GM12878 (cell line): ENCODE measurements around the gene PLCB4. TPM values are rescaled to one million over a fixed set of nuclear protein-coding genes. Genes with fewer than 3 reads are reported as not detected.

Experiments
- ATAC-seq: fragments of 200-7000 bp; cut with Tn5 transposase; 3 replicates; pipeline ENCODE4 v1.9.1; 2020; ENCODE audit warnings: mild to moderate bottlenecking, moderate library complexity
- BruUV-seq: library from RNA; stranded (reverse); fragments of 400-500 nt; replicated peaks from 2 replicates; lab custom pipeline; 2021; lab: Mats Ljungman, UMichigan
- CTCF ChIA-PET: fragments of 300-600 bp; sonication (Branson Sonifier 250); formaldehyde crosslinking; extraction: SDS; loops from one replicate; lab custom pipeline; 2021; ENCODE audit warnings: inconsistent platforms; lab: Yijun Ruan, JAX
- POLR2A ChIA-PET: fragments of 350-600 bp; formaldehyde crosslinking; extraction: SDS; loops from one replicate; lab custom pipeline; 2021; ENCODE audit warnings: inconsistent platforms; lab: Charles Lee
- RAD21 ChIA-PET: fragments of 300-600 bp; sonication (Branson Sonifier 250); formaldehyde crosslinking; loops from one replicate; lab custom pipeline; 2023; ENCODE audit warnings: antibody characterized with exemption; ENCODE audit not compliant: unreplicated experiment; lab: Charles Lee
- SMC1A ChIA-PET: fragments of 300-600 bp; sonication (Branson Sonifier 250); formaldehyde crosslinking; loops from one replicate; lab custom pipeline; 2023; ENCODE audit not compliant: unreplicated experiment, uncharacterized antibody; lab: Charles Lee
- DNase-seq: peaks from one replicate; pipeline ENCODE4 v3.0.0-alpha.2; 2011; ENCODE audit warnings: low read depth, low spot score
- FAIRE-seq: peaks from 3 replicates; lab custom pipeline; 2011; peaks lifted over from hg19 to GRCh38; lab: Jason Lieb, UNC
- H2AFZ ChIP-seq: 2 replicates; pipeline ENCODE4 v1.6.0; 2011; ENCODE audit warnings: low read depth, low read length, control low read depth; ENCODE audit not compliant: control insufficient read depth
- H3K27ac ChIP-seq: 2 replicates; pipeline ENCODE4 v1.5.1; 2011; ENCODE audit warnings: control low read depth; ENCODE audit not compliant: control insufficient read depth, insufficient read depth
- H3K27me3 ChIP-seq, 2 experiments: replicated peaks in 1 of 2; 2 replicates each; pipeline versions ENCODE4 v1.6.0 to v1.6.1; 2011; ENCODE audit warnings: low read length in 1 of 2; ENCODE audit not compliant: control insufficient read depth in 2 of 2, insufficient read depth in 2 of 2
- H3K36me3 ChIP-seq, 2 experiments: 2 replicates each; pipeline ENCODE4 v1.5.1; 2011; ENCODE audit warnings: low read length in 1 of 2; ENCODE audit not compliant: control insufficient read depth in 2 of 2, insufficient read depth in 2 of 2
- H3K4me1 ChIP-seq: 2 replicates; pipeline ENCODE4 v1.6.1; 2011; ENCODE audit warnings: mild to moderate bottlenecking, low read length, moderate library complexity, mixed read lengths; ENCODE audit not compliant: control insufficient read depth, insufficient read depth
- H3K4me2 ChIP-seq: 2 replicates; pipeline ENCODE4 v1.6.0; 2011; ENCODE audit warnings: control low read depth; ENCODE audit not compliant: control insufficient read depth, insufficient read depth
- H3K4me3 ChIP-seq: fragments of 200-600 bp; sonication (generic); 2 replicates; pipeline ENCODE4 v1.5.1; 2016
- H3K79me2 ChIP-seq: 2 replicates; pipeline ENCODE4 v1.6.0; 2011; ENCODE audit warnings: low read length; ENCODE audit not compliant: control insufficient read depth, insufficient read depth
- H3K9ac ChIP-seq: 2 replicates; pipeline ENCODE4 v1.8.0; 2011; ENCODE audit warnings: low read length, control low read depth, mixed read lengths; ENCODE audit not compliant: control insufficient read depth, insufficient read depth
- H3K9me3 ChIP-seq: replicated peaks from 3 replicates; pipeline ENCODE4 v1.5.1; 2011; ENCODE audit warnings: mild to moderate bottlenecking, low read length; ENCODE audit not compliant: control insufficient read depth, insufficient read depth
- H4K20me1 ChIP-seq: 2 replicates; pipeline ENCODE4 v1.6.0; 2011; ENCODE audit not compliant: control insufficient read depth, insufficient read depth
- ASH2L ChIP-seq: fragments of 300-600, 200-600 bp; sonication (generic); IDR thresholded peaks from 2 replicates; pipeline ENCODE4 v1.6.1; 2017; ENCODE audit warnings: low read depth, mild to moderate bottlenecking, borderline replicate concordance
- BACH1 ChIP-seq: fragments of 450-650 bp; IDR thresholded peaks from 2 replicates; pipeline ENCODE4 v1.6.1; 2017; ENCODE audit warnings: mild to moderate bottlenecking, borderline replicate concordance
- MEF2B ChIP-seq: fragments of 450-650 bp; IDR thresholded peaks from 2 replicates; pipeline ENCODE4 v1.6.1; 2018; ENCODE audit warnings: mild to moderate bottlenecking, moderate library complexity; ENCODE audit not compliant: partially characterized antibody, poor library complexity, severe bottlenecking
- PML ChIP-seq: IDR thresholded peaks from 2 replicates; pipeline ENCODE4 v1.6.1; 2012; ENCODE audit warnings: low read length, inconsistent platforms
- POLR2AphosphoS5 ChIP-seq: IDR thresholded peaks from 2 replicates; pipeline ENCODE4 v1.6.1; 2011; ENCODE audit warnings: mild to moderate bottlenecking, low read length, inconsistent platforms
- STAT3 ChIP-seq: IDR thresholded peaks from 2 replicates; pipeline ENCODE4 v1.6.1; 2011; ENCODE audit warnings: low read depth, low read length, improper control_type of control experiment
- ZNF217 ChIP-seq: fragments of 450-650 bp; IDR thresholded peaks from 2 replicates; pipeline ENCODE4 v1.6.1; 2017; ENCODE audit warnings: antibody characterized with exemption, mild to moderate bottlenecking
- ZNF622 ChIP-seq: fragments of 450-650 bp; IDR thresholded peaks from 2 replicates; pipeline ENCODE4 v1.6.1; 2017; ENCODE audit warnings: mild to moderate bottlenecking, inconsistent platforms
- WGBS: methylation state at CpG from one replicate; pipeline ENCODE4 v1.1.6; 2016; ENCODE audit warnings: low lambda C conversion rate; ENCODE audit not compliant: insufficient replicate concordance, insufficient coverage; ENCODE audit errors: missing lambda C conversion rate; 5-methylcytosine and 5-hydroxymethylcytosine counted together
- in situ Hi-C: fragments of 300-500 bp; cut with MboI; formaldehyde crosslinking; loops from 9 replicates; pipeline ENCODE4 v1.14.3; 2018; ENCODE audit warnings: mixed read lengths
- intact Hi-C: fragments of 100-400 bp; cut with micrococcal nuclease; formaldehyde crosslinking; loops from one replicate; pipeline ENCODE4 v1.14.2; 2022; ENCODE audit not compliant: unreplicated experiment
- polyA plus RNA-seq, 11 experiments: library from polyadenylated mRNA; depleted of rRNA in 4 of 11; unstranded in 6 of 11; stranded (reverse) in 5 of 11; fragments of >200 nt; fragmentation: Nextera tagmentation in 4 of 11; fragmentation: Illumina TruSeq in 1 of 11; extraction: Ambion mirVana in 4 of 11; extraction: Trizol in 1 of 11; gene quantifications; 1 replicate in 1 of 11; 2 replicates in 10 of 11; pipeline versions ENCODE4 v1.2.1 to v1.2.3, GENCODE V29; 2011 to 2016; ENCODE audit warnings: inconsistent platforms in 2 of 11, missing spikeins in 2 of 11, low read depth in 1 of 11
- total RNA-seq, 4 experiments: library from RNA; depleted of rRNA in 3 of 4; stranded (reverse); fragments of >200 nt in 3 of 4; fragmentation: Illumina TruSeq in 1 of 4; extraction: Trizol in 1 of 4; gene quantifications; 2 replicates each; pipeline versions ENCODE4 v1.2.1 to v1.2.3, GENCODE V29; 2013 to 2021
- TF ChIP-seq, protein P1 (sequence below): IDR thresholded peaks from 2 replicates; pipeline ENCODE4 v1.6.1; 2011; ENCODE audit warnings: mild to moderate bottlenecking, low read depth, low read length, moderate library complexity; ENCODE audit not compliant: insufficient replicate concordance
- TF ChIP-seq, protein P2 (sequence below): IDR thresholded peaks from 2 replicates; pipeline ENCODE4 v1.6.1; 2011; ENCODE audit warnings: borderline replicate concordance, low read depth, mild to moderate bottlenecking, moderate library complexity, mixed read lengths, low read length; ENCODE audit not compliant: insufficient read depth; ENCODE audit errors: extremely low read length

Gene PLCB4
- total and polyA plus RNA-seq, 10 of the 15 experiments (the other 5 are each of a cell fraction or from before 2014, with no cell fraction given), result not detected

DNA sequence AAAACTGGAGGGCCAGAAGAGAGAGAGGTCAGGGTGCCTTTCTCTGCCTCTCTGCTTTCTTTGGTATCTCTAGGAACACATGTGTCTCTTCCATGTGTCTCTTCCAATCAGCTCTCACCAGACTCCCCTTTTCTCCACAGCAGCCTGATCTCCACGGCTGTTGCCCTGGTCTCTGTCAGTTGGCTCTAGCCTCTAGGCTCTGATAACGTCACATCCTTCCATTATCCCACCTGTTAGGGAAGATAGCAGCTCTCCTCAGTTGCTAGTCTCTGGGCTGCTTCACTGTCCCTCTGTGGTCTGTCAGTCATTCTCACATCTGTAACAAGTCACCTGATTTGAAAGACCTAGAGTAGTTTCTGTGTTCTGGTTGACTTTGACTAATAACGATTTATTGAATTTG lies 80.2 kb downstream of the PLCB4 start:
- H3K4me2 ChIP-seq, result no peak overlapping the region
- RAD21 ChIA-PET, result no interaction called here
- no peak overlapping the region for H2AFZ ChIP-seq
- H3K9me3 ChIP-seq, result no peaks in the 10 kb centered on the region
- SMC1A ChIA-PET, result no interaction called here
- no TSS peak for BruUV-seq
- WGBS, result 10% methylated on average over 3 of the region's 3 CpGs
- H3K79me2 ChIP-seq, result no peaks in the 10 kb centered on the region
- H3K4me1 ChIP-seq, result no peaks in the 10 kb centered on the region
- ATAC-seq (no peak), DNase-seq (no peak), FAIRE-seq (no peak)
- CTCF ChIA-PET, result no interaction called here
- H3K36me3 ChIP-seq, result no peaks in the 10 kb centered on the region
- no peaks in the 10 kb centered on the region for H4K20me1 ChIP-seq
- H3K27me3 ChIP-seq, result no peaks in the 10 kb centered on the region
- H3K27ac ChIP-seq, result no peak overlapping the region
- intact Hi-C loops, result no loop called here
- in situ Hi-C loops, result no loop called here
- no peak overlapping the region for H3K9ac ChIP-seq
- POLR2A ChIA-PET, result no interaction called here
- no peak overlapping the region for H3K4me3 ChIP-seq
- no peak for TF ChIP-seq MEF2B
- no peak for TF ChIP-seq POLR2AphosphoS5
- TF ChIP-seq, protein P1, sequence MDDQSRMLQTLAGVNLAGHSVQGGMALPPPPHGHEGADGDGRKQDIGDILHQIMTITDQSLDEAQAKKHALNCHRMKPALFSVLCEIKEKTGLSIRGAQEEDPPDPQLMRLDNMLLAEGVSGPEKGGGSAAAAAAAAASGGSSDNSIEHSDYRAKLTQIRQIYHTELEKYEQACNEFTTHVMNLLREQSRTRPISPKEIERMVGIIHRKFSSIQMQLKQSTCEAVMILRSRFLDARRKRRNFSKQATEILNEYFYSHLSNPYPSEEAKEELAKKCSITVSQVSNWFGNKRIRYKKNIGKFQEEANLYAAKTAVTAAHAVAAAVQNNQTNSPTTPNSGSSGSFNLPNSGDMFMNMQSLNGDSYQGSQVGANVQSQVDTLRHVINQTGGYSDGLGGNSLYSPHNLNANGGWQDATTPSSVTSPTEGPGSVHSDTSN, result no peak
- no peak for TF ChIP-seq ZNF622
- TF ChIP-seq STAT3, result no peak
- TF ChIP-seq, protein P2, sequence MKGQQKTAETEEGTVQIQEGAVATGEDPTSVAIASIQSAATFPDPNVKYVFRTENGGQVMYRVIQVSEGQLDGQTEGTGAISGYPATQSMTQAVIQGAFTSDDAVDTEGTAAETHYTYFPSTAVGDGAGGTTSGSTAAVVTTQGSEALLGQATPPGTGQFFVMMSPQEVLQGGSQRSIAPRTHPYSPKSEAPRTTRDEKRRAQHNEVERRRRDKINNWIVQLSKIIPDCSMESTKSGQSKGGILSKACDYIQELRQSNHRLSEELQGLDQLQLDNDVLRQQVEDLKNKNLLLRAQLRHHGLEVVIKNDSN, result no peak
- TF ChIP-seq PML, result no peak
- TF ChIP-seq ASH2L, result no peak
- TF ChIP-seq BACH1, result no peak
- no peak for TF ChIP-seq ZNF217
